ENCODE results near the gene KPNA2.
"Not testable (repeated sequence)": the region's sequence is repeated elsewhere in the genome, so short reads cannot be mapped to it uniquely, and the experiment has no call there.

The KPNA2 gene

DNA sequence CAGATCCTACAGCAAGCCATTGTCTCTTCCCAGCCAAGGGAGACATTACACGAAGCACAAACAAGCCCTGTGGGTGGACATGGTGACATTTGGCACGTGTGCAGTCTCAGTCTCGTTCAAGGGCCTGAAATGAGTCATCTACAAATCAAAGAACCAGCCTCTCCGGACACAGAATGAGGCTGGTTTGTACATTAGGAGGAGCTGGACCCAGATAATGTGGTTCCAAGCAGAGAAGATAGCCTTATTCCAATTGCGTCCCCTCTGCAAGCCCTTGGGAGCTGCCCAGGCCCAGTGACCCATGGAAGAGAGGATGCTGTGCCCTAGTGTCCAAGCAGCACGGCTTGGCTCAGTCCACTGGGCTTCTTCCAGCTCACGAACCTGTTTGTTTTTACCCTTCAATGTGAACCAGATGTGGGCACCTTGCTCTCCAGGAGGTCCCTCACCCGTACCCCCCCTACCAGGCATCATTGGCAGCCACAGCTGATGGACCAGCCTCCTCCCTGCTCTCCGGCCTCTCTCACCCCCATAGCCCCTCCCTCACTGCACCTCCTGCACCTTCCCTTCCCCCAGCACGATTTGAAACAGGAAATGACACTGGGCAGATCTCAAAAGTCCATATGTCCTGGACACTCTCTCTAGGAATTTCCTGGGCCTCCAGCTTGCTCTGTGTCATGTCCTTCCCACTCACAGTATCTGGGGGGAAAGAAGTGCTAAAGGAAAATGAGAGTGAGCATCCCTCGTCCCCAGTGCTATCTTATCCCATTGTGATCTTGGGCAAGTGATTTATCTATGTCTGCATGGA, 26.2 kb downstream of the KPNA2 start:
- DNase-seq: no peak

DNA sequence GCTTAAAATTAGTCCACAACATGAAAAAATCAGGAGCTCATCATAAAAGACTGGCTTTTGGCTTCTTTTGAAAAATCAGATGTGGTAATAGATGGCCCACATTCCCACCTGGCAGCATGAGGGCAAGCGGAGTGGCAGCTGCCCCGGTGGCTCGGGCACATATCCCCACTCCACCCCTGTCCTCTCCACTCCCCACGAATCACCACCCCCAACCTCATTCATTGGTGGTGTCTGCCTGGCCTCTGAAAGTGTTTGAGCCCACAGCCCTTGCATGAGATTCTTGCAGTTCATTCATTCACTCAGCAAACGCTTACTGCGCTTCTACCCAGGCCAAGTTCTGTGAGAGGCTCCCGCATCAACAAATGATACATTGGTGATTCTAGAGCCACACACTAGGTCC, 29.8 kb downstream of the KPNA2 start:
- DNase-seq: not testable (repeated sequence)

- not testable (repeated sequence) for DNase-seq
Observed at GRCh38 chr17:68068512-68068911, 33.0 kb downstream of the KPNA2 start.

GRCh38 chr17:68070582-68071444, 35.3 kb downstream of the KPNA2 start:
- DNase-seq: not testable (repeated sequence)

DNA sequence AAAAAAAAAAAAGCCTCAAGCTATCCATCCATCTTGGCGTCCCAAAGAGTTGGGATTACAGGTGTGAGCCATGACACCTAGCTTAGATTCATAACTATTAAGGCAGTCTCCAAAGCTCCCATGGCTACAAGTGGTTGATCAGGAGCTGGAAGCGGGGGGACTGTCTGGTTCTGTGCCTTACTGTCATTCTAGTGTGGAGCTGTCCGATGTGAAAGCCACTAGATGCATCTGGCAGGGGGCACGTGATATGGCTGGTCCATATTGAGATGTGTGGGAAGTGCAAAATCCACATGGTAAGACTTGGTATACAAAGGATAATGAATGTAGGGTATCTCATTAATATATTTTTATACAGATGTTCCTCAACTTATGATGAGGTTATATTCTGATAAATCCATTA, 38.7 kb downstream of the KPNA2 start:
- DNase-seq: no peak

GRCh38 chr17:68075953-68076607, 40.5 kb downstream of the KPNA2 start:
- not testable (repeated sequence) for DNase-seq

DNA sequence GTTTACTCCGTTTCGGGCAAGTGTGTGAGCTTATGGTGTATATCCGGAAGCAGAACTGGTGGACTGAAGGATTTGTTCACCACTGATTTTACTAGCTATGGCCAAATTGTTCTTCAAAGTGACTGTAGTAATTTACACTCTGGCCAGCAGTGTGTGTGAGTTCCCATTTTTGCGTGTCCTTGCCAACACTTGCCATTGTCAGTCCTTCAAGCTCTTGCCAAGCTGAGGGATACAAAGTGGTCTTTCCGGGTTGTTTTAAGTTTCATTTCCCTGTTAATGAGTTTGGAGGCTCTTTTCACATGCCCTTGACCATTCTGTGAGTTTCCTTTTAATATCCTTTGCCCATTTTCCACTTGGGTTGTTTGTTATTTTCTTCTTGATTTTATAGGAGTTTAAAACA, 42.0 kb downstream of the KPNA2 start:
- DNase-seq: not testable (repeated sequence)

DNA sequence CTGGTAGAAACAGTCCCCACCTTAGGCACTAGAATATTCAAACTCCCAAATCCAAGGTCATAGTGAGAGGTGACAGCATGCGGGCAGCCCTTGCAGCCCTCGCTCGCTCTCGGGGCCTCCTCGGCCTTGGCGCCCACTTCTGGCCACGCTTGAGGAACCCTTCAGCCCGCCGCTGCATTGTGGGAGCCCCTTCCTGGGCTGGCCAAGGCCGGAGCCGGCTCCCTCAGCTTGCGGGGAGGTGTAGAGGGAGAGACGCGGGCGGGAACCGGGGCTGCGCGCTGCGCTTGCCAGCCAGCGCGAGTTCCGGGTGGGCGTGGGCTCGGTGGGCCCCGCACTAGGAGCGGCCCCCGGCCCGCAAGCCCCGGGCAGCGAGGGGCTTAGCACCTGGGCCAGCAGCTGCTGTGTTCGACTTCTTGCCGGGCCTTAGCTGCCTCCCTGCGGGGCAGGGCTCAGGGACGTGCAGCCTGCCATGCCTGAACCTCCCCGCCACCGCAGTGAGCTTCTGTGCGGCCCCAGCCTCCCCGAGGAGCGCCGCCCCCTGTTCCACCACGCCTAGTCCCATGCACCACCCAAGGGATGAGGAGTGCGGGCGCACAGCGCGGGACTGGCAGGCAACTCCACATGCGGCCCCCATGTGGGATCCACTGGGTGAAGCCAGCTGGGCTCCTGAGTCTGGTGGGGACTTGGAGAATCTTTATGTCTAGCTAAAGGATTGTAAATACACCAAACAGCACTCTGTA, 45.0 kb downstream of the KPNA2 start:
- no peak for DNase-seq

- DNase-seq: not testable (repeated sequence)
Observed at GRCh38 chr17:68081305-68082265, 46.0 kb downstream of the KPNA2 start.

- DNase-seq: no peak
Observed at GRCh38 chr17:68085771-68086381, 50.3 kb downstream of the KPNA2 start.

GRCh38 chr17:68086666-68087065, 51.1 kb downstream of the KPNA2 start:
- not testable (repeated sequence) for DNase-seq

DNA sequence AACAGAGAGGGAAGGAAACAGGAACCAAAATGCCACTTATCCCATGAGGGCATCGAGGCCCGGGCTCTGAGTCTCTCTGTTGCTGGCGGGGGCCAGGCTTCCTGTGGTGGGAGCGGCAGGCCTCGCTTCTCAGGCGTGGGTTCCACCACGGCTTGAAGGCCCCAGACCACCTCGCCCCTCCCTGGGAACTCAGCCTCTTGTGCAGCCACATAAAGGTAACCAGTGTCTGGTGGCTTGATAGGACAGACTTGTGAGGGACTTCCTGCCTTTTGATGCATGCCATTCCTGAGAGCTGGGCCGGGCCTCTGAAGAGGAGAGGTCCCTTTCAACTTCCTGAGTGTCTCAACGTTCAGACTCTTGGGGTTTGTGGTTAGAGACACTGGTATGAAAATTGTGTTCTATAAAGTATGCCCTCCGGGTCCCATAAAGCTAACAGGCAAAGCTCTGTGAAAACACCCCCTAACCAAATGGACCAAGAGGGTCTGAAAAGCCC, 51.6 kb downstream of the KPNA2 start:
- not testable (repeated sequence) for DNase-seq

- no peak for DNase-seq
Observed at GRCh38 chr17:68087851-68088250, 52.3 kb downstream of the KPNA2 start.

DNA sequence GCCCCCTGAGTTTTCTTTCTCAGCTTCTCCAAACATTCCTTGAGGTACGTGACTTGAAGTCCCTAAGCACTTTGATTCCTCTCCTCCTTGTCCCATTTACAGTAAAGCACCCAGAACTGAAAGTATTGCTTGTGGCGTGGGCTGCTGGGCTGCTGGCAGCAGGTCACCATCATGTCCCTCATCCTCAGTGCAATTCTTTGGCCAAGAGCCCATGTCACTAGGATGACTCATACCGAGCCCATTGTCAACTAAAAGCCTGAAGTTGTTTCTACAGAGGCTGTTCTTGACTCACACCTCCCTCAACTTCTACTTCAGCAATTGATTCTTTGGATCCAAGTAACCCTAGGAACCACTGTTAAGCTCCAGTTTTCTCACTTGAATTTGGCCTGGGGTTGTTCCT, 54.3 kb downstream of the KPNA2 start:
- peak; percentile 20 for DNase-seq

DNA sequence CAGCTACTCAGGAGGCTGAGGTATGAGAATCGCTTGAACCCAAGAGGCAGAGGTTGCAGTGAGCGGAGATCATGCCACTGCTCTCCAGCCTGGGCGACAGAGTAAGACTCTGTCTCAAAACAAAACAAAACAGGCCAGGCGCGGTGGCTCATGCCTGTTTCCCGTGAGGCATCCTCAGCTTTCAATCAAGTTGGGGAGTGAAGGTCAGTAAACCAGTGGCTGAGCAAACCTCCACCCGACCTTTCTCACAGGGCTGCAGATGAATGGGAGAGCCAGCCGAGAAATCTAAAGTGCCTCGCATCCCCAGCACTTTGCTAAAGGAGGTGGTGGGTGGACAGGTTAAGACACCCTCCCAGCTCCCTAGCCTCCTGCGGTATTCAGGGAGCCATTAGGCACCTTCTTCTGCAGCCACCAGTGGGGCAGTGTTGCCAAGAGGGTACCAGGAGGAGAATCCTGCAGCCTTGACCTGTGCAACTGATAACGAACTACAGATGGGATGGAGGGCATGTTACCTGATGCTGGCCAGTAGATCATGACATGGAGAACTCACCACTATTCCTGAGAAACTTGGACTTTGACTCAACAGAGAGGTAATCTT, 59.0 kb downstream of the KPNA2 start:
- no peak for DNase-seq

- DNase-seq: no peak
Observed at GRCh38 chr17:68095205-68095811, 59.8 kb downstream of the KPNA2 start.

- no peak for DNase-seq
Observed at GRCh38 chr17:68096111-68096510, 60.6 kb downstream of the KPNA2 start.

All from NCI-H2029 treated with DMSO at 0.1 percent for 48 hours (cell line).